ENCODE data around the gene KYAT1.
"Not testable (repeated sequence)": the region's sequence is repeated elsewhere in the genome, so short reads cannot be mapped to it uniquely, and the experiment has no call there.

The KYAT1 gene

DNA sequence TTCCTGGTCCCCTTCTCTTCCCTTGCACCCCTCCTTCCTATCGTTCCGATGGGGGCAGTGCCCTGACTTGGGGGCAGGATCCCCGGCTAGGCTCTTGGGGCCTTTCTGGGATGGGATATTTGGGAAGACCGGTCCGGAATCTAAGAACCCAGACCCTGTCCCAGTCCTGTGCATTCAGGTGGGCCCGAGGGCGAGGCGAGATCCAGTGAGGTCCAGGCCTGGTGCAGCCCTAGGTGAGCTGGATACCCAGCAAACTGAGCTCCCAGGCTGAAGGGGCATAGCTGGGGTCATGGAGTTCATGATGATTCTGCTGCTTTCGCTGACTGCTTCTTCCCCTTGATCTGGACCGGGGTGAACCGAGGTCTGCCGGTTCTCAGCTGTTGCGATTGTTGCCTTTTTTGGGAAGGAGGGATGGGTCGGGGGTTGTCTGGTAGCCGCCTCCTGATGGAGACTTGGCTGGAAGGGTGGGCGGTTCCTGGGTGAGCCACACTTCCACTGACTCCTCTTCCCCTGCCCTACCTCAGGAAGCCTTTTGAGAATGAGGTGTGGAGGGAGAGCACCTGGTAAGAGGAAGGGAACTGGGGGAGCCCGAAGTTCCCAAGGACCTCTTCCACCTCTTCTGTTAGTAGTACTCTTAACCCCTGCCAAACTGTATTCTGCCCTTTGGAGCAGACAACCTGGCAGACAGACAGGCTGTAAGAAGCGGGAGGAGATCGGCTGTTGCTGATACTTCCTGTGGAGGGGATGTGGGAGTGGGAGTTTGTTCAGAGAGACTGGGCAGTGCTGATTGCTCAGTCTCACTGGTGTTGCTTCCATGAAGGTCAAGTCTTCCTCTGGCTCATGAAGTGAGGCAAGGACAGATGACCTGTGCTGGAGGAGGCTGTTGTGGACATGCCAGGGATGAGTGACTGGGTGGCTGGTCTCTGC lies 1.2 kb upstream of the KYAT1 start:
- no peak for DNase-seq

DNA sequence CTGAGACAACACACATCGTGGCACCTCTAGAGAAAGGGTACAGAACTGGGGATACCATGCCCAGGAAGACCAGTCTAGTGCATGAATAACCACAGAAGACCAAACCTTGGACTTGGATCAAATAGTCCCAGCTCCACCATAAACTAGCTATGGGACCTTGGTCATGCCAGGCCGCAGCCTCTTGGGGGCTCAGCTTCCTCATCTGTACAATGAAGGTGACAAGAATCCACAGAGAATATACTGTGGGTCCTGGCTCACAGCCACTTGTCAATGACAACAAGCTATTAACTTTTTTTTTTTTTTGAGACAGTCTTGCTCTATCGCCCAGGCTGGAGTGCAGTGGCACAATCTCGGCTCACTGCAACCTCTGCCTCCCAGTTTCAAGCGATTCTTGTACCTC lies 3.9 kb downstream of the KYAT1 start:
- DNase-seq = no peak

DNA sequence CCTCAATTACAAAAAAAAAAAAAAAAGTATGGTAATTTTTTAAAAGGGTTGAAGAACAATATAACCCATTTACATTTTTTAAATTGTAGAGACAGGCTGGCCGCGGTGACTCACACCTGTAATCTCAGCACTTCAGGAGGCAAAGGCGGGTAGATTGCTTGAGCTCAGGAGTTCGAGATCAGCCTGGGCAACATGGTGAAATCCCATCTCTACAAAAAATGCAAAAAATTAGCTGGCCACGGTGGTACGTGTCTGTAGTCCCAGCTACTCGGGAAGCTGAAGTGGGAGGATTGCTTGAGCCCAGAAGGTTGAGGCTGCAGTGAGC lies 10.8 kb downstream of the KYAT1 start:
- DNase-seq = not testable (repeated sequence)

DNA sequence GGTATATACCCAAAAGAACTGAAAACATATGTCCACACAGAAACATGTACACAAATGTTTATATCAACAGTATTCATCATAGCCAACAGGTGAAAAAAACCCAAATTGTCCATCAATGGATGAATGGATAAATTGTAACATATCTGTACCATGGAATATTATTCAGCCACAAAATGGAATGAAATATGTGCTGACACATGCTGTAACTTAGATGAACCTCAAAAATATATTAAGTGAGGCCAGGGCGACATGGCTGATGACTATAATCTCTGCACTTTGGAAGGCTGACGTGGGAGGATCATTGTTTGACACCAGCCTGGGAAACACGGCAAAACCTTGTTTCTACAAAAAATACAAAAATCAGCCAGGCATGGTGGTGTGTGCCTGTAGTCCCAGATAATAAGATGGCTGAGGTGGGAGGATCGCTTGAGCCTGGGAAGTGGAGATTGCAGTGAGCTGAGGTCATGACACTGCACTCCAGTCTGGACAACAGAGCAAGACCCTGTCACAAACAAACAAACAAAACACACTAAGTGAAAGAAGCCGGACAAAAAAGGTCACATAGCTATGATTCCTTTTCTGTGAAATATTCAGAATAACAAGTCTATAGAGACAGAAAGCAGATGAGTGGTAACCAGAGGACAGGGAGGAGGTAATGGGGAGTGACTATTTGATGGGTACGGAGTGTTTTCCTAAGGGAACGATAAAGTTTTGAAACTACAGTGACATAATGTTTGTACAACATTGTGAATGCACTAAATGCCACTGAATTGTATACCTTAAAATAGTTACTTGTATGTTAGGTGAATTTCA lies 11.4 kb downstream of the KYAT1 start:
- DNase-seq = no peak

DNA sequence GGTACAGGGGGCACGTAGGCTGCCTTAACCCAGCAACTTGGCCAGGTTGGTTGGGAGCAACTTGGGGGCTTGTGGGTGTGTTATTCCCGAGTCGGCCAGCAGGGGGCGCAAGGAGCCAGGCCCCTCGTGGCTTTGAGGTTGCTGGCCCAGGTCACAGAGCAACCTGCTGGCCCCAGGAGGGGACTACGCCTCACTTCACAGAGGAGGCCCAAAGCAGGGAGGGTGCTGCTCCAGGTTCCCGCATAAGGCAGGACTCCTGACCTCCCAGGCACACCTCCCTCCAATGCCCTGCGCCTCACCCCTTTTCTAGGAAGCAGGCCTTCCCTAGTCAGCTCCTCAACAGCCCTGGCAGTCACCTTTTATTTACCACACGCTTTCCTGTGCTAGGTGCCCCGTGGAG lies 18.1 kb downstream of the KYAT1 start:
- DNase-seq = peak in 1 of 2 experiments; percentile 3

DNA sequence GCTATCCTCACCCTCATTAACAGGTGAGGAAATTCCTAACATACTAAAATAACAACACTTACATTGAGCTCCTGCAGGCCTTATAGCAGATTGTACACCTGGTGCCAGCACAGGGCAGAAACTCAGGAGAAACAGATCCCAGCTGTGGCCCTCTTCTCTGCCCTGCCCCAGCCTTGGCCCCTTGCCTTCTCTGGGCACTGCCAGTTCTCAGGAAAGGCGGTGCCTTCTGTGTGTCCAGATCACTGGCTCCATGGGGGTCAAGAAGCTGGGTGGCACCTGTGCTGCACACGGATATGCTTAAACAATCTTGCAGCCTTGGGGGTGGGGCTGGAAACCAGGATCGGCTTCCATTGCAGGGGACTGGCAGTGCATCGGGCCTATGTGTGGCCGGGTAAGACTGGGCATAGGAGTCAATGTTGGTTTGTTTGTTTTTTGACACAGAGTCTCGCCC lies 19.3 kb downstream of the KYAT1 start:
- DNase-seq = no peak

DNA sequence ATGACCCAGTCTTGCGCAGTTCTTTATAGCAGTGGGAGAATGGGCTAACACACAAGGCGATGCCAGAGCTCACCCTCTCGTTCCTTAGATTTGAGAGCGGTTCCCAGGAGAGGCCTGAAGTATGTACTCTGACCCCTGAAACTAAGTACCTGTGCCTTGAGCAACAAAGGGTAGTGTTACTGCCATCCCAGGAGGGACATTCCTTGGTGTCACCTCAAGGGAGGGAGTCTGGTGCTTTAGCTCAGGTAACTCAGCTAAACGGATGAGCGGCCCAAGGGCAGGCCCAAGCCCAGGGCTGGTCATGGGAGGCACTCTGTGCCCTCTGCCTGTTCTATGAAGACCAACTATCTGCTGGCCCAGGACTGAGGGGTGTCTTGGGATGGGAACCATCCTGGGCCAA lies 20.2 kb downstream of the KYAT1 start:
- DNase-seq = no peak

DNA sequence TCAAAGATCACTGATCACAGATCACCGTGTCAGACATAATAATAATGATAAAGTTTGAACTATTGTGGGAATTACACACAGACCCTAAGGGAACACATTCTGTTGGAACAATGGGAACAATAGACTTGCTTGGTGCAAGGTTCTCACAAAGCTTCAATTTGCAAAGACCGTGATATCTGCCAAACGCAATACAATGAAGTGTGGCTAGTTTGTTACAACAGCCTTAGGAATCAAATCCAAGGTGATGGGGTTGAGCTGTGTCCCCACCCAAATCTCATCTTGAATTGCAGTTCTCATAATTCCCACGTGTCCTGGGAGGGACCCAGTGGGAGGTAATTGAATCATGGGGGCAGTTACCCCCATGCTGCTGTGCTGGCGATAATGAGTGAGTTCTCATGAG lies 20.8 kb downstream of the KYAT1 start:
- DNase-seq = no peak

DNA sequence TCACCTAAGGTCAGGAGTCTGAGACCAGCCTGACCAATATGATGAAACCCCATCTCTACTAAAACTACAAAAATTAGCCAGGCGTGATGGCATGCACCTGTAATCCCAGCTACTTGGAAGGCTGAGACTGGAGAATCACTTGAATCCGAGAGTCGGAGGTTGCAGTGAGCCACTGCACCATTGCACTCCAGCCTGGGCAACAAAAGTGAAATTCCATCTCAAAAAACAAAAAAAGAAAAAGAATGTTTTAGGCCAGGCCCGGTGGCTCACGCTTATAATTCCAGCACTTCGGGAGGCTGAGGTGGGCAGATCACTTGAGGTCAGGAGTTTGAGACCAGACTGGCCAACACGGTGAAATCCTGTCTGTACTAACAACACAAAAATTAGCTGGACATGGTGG lies 23.3 kb downstream of the KYAT1 start:
- not testable (repeated sequence) for DNase-seq

DNA sequence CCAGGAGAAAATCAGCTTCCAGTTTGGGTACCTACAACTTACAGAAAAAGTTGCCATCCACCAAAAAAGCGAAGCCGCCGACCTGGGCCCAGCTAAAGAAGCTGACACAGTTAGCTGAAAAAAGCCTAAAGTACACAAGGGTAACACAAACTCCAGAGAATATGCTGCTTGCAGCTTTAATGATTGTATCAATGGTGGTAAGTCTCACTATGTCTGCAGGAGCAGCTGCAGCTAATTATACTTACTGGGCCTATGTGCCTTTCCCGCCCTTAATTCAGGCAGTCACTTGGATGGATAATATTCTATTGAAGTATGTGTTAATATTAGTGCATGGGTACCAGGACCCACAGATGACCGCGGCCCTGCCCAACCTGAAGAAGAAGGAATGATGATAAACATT lies 27.3 kb downstream of the KYAT1 start:
- DNase-seq = not testable (repeated sequence)

DNA sequence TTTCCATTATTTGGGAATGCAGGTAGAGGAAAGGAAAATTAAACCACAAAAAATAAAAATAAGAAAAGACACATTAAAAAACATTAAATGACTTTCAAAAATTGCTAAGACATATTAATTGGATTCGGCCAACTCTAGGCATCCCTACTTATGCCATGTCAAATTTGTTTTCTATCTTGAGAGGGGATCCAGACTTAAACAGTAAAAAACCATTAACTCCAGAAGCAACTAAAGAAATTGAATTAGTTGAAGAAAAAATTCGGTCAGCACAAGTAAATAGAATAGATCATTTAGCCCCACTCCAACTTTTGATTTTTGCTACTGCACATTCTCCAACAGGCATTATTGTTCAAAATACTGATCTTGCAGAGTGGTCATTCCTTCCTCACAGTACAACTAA lies 29.1 kb downstream of the KYAT1 start:
- not testable (repeated sequence) for DNase-seq

DNA sequence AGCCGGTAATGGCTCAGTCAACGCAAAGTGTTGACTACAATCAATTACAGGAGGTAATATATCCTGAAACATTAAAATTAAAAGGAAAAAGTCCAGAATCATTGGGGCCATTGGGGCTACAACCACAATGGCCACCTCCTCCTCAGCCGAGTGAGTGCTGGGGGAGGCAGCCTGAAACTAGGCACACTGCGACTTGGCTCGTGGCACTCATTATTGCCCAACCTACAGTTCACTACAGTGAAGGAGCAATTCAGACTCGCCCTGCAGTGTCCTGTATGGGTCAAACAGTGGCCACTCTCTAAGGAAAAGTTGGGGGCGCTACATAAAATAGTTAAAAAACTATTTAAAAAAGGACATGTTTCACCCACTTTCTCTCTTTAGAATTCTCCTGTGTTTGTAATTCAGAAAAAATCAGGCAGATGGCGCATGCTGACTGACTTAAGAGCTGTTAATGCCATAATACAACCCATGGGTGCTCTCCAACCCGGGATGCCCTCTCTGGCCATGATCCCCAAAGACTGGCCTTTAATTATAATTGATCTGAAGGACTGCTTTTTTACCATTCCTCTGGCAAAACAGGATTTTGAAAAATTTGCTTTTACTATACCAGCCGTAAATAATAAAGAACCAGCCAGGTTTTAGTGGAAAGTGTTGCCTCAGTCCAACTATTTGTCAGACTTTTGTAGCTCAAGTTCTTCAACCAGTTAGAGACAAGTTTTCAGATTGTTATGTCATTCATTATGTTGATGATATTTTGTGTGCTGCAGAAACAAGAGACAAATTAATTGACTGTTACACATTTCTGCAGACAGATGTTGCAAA lies 29.8 kb downstream of the KYAT1 start:
- not testable (repeated sequence) for DNase-seq

DNA sequence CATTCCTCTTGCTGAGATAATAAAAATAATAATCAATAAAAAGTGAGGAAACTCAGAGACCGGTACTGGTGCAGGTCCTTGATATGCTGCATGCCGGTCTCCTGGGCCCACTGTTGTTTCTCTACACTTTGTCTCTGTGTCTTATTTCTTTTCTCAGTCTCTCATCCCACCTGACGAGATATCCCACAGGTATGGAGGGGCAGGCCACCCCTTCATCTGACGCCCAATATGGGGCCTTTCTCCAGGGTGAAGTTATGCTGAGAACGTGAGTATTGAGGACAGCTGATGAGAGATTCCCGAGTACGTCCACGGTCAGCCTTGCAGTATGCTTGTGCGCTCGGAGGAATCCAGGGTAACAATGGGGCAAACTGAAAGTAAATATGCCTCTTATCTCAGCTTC lies 30.7 kb downstream of the KYAT1 start:
- DNase-seq = not testable (repeated sequence)

DNA sequence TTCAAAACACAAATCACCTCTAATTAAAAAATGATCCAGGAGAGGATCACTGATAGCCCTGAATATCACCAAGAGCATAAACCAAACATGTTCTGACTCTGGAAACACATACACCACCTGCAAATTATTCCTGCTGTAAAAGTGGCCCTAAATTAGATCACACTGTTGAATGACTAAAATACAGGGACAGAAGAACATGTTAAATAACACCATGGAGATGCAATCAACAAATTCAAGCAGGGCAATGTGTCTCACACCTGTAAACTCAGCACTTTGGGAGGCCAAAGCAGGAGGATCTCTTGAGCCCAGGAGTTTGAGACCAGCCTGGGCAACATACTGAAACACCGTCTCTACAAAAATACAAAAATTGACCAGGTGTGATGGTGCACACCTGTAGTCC lies 33.9 kb downstream of the KYAT1 start:
- no peak for DNase-seq

DNA sequence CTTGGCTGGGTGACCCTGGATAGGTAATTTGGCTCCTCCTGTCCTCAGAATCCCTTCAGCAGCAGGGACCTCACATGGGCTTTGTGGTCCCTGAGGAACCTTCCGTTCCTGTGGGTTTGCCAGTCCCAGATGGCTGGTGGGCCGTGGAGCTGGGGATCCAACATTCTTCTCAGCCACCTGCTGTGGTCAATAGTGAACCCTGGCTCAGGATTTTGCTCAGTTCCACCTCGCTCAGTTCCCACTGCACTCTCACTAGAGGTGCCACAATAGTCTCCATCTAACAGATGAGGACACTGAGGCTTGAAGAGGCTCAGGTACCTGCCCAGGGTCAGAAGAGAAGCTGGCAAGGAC lies 35.1 kb downstream of the KYAT1 start:
- no peak for DNase-seq

DNA sequence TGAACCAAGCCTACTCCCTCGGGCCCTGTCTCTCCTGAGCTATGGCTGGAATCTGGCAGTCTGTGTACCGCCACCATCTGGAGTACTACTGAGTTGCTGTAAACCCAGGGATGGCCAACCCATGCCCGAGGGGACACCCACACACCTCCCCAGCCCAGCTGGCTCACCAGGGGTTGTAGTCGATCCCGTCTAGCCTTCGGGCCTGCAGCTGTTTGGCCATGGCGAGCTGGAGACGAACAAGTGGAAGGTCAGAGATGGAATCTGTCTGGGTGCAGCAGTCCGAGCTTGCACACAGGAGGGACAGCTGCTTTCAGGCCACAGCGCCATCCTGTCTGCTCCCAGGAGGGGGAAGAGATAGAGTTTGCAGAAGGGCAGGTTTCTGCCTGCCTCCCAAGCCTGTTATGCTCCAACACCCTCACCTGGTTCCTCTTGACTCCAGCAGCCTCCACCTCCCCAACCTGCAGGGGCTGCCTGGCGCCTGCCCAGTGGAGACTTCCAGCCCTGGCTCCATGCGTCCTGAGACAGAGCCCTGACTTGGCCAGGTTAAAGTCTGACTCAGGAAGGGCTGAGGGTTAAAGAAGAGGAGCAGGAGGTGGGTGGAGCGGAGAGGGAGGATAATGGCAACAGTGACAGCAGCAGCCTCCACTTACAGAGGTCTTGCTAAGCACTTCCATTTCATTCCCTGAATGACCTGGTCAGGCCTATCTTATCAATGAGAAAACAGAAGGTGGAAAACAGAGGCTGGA lies 36.4 kb downstream of the KYAT1 start:
- DNase-seq = peak; percentile 52 to 56

DNA sequence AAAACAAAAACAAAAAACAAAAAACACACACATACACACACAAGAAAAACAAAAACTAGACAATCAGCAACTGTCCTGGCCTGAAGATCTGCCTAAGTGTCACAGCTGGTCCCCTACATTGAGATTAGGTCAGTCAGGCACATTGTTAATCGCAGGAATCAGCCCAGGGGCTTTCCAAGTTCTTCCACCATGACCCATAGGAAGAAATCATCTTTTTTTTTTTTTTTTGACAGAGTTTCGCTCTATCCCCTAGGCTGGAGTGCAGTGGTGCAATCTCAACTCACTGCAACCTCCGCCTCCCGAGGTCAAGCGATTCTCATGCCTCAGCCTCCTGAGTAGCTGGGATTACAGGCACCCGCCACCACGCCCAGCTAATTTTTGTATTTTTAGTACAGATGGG lies 38.6 kb downstream of the KYAT1 start:
- DNase-seq = not testable (repeated sequence)

DNA sequence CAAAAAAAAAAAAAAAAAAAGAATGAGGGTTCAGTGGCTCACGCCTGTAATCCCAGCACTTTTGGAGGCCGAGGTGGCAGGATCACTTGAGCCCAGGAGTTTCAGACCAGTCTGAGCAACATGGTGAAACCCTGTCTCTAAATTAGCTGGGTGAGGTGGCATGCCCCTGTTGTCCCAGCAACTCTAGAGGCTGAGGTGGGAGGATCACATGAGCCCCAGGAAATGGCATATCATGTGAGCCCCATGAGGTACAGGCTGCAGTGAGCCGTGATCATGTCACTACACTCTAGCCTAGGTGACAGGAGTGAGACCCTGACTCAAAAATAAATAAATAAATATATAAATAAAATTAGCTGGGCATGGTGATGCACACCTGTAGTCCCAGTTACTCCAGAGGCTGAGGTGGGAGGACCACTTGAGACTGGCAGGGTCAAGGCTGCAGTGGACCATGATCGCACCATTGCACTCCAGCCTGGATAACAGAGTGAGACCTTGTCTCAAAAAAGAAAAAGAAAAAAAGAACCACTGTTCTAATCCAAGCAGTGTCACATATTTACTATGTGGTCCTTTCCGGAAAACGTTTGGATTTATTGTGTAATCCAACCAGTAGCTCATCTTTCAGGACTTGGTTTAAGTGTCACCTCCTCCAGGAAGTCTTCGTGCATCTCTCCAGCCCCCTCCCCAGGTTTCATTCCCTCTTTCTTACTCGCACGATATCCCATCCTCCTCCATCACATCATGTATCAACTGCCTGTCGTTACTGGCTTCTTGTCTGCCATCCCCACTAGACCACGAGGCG lies 39.9 kb downstream of the KYAT1 start:
- DNase-seq = no peak

DNA sequence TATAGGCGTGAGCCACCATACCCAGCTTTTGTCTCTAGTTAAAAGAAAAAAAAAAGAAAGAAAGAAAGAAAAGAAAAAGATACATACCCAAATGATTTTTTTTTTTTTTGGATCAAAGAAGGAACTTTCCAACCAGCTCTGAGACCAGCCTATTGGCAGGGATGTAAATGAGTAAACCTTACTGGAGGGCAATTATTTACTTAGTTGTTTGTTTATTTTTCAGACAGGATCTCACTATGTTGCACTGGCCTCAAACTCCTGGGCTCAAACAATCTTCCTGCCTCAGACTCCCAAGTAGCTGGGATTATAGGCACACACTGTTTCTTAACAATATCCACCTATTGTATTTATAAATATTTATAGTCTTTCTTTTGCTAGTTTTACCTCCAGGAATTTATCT lies 41.2 kb downstream of the KYAT1 start:
- DNase-seq = no peak

DNA sequence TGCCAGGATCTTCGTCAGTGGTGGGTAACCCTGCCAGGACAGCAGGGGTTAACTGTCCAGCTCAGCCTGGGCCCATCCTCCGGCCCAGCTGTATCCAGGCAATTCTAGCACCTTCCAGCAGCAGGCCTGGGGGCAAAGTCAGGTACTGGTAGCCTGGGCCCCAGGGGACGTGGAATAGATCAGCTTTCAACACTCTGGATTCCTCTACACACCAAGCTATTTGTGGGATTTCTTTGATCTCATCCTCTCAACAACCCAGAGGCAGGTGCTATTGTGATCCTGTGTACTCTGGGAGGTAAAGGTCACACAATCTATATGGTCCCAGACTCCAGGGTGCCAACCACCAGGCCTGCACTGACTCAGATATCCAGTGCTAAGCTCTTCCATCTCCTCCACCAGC lies 43.4 kb downstream of the KYAT1 start:
- no peak for DNase-seq

DNA sequence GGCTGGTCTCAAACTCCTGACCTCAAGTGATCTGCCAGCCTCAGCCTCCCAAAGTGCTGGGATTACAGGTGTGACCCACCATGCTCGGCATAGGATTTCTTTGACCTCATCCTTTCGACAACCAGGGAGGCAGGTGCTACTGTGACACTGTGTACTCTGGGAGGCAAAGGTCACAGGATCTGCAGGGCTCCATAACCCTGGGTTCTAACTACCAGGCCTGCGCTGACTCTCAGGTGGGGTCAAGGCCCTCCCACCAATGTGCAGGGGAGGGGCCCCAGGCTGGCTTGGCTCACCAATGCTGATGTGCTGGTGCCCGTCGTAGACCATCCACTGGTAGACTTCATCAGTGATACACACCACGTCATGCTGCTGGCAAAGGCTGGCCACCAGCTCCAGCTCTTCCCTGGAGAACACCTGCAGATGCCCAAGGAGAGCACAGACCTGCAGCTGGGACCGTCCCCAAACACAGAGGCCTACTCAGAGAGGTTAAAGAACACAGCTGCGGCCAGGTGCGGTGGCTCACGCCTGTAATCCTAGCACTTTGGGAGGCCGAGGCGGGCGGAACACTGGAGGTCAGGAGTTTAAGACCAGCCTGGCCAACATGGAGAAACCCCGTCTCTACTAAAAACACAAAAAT lies 45.1 kb downstream of the KYAT1 start:
- DNase-seq = no peak
